ENCODE measurements around the gene TNFSF4.
"Not testable (repeated sequence)": the region's sequence is repeated elsewhere in the genome, so short reads cannot be mapped to it uniquely, and the experiment has no call there.

Gene TNFSF4, protein sequence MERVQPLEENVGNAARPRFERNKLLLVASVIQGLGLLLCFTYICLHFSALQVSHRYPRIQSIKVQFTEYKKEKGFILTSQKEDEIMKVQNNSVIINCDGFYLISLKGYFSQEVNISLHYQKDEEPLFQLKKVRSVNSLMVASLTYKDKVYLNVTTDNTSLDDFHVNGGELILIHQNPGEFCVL

DNA sequence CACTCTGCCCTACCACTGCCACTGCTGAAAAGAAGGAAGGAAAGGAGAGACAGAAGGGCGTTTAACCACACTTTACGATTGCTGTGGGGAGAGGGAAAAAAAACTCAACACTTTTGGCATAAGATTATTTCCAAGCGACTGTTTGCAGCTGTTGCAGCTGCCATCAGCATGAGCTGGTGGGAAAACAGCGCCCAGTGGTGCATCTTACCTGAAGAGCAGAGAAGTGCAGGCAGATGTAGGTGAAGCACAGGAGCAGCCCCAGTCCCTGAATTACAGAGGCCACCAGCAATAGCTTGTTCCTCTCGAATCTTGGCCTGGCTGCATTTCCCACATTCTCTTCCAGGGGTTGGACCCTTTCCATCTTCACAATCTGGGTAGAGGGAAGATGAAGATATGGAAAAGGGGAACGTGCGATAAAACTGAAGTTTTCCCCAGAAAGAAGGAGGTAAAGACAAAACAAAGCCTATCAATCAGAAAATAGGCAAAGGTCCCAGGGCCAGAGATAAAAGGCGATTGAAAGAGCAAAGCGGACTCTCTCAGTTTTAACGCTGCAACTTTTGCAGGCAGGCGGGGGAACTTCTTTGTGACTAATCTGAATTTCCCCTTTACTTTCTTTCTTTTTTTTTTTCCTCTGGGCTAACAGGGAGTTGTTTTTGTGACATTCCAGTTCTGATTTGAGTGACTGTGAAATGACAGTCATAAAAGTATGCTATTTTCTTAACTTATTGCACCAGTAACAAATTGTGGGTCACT lies at the start of gene TNFSF4:
Gene TNFSF4 (minus strand): TSS at position 516 of the 753 bp plus-strand sequence. CDS start 155 bp downstream, at position 361.
- DNase-seq, result no peak

DNA sequence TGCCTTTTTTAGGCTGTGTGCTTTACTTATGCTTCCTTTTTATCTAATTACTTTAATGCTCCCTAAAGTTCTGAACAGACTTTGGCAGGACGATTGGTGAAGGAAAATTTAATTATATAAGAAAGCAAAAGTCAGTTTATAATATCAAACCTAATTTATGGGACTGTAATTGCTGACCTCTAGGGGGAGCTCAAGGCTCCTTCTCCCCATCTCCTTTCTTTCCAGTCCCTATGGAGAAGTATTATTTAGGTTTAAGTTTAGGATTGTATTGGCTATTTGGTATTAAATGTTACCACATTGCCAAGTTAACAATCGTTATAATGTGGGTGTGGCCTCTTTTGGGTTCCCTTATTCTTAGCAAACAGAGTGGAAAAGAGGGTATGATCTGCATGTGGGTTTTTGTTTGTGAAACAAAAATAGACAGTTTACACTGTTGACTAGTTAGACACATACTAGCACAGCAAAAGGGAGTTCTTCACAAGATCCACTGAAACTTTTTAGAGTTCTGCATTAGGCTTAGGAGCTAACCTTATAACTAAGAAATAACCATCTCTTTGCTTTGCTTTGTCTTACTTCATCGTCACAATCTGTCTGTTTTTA lies 48.2 kb upstream of the TNFSF4 start:
- no peak for DNase-seq

DNA sequence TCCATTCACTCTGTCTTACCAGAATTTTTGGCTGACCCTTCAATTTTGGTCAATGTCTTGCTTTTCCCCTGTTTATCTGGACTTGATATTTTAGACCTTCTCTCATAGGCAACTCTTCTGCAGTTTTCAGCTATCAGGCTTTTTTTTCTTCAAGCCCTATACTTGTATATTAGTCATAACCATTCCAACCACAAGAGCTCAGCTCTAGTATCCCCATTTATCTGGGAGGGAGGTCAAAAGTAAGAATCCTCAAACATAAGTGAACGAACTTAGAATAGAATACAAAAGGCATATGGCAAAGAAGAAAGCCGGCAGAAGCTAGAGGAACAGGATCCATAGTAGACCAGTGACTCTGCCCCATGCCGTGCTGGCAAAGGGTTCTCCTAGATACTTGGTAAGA lies 45.9 kb upstream of the TNFSF4 start:
- no peak for DNase-seq

DNA sequence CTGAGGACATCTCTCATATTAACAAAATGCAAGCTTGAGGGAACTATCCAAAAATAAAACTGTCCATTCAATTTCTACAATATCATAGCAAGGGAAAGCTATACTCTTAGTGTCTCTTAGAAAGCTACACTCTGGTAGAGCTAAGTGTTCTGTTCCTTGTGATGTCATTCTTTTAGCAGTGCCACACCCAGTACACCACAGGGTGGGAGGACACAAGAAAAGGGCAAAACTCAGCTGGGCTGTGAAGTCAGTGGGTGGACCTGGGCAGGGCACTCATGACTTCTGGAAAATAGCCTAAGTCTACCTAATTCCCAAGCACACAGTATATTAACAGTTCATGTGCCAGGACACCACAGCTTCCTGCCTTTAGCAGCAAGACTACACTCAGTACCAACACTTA lies 42.2 kb upstream of the TNFSF4 start:
- no peak for DNase-seq

DNA sequence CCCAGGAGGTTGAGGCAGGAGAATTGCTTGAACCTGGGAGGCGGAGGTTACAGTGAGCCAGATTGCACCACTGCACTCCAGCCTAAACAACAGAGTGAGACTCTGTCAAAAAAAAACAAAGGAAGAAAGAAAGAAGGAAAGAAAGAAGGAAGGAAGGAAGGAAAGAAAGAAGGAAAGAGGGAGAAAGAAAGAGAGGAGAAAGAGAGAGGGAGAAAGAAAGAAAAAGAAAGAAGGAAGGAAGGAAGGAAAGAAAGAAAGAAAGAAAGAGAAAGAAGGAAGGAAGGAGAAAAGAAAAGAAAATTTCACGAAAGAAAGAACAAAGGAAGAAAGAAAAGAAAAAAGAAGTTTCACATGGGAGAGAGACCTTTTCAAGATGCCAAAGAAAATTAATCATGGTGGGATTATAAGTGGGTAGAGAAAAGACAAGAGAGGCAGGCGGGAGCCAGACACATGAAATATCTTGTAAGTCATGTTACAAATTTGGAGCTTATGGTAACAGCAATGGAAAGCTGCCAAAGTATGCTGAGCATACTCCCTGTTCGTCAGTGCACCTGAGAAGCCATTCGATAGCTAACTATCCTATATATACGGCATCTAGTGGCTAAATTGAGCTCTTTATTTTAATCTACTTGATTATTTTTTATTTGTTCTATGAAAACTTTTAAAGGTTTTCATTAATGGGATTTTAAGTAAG lies 41.3 kb upstream of the TNFSF4 start:
- no peak for DNase-seq

DNA sequence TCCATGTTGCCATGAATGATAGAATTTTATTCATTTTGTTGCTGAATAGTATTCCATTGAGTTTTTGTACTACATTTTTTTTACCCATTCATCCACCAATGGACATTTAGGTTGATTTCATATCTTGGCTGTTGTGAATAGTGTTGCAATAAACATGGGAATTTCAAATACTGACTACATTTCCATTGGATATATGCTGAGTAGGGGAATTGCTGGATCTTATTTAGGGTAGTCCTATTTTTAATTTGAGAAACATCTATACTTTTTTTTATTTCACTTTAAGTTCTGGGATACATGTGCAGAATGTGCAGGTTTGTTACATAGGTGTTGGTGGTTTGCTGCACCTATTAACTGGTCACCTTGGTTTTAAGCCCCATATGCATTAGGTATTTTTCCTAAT lies 38.8 kb upstream of the TNFSF4 start:
- DNase-seq, result no peak

DNA sequence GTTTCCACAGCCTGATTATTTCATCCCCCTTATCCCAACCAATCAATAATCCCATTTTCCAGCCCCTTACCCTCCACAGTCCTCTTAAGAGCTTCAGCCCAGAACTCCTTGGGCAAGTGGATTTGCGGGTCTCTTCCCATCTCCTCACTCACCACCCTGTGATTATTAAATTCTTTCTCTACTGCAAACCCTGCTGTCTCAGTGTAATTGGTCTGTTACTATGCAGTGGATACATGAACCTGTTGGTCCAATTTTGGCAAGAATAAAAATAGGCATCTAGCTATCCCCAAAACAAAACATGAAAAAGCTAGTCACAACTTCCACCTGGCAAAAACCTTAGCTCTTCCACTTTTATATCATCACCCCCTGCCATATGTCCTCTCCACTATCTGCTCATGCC lies 36.2 kb upstream of the TNFSF4 start:
- no peak for DNase-seq

DNA sequence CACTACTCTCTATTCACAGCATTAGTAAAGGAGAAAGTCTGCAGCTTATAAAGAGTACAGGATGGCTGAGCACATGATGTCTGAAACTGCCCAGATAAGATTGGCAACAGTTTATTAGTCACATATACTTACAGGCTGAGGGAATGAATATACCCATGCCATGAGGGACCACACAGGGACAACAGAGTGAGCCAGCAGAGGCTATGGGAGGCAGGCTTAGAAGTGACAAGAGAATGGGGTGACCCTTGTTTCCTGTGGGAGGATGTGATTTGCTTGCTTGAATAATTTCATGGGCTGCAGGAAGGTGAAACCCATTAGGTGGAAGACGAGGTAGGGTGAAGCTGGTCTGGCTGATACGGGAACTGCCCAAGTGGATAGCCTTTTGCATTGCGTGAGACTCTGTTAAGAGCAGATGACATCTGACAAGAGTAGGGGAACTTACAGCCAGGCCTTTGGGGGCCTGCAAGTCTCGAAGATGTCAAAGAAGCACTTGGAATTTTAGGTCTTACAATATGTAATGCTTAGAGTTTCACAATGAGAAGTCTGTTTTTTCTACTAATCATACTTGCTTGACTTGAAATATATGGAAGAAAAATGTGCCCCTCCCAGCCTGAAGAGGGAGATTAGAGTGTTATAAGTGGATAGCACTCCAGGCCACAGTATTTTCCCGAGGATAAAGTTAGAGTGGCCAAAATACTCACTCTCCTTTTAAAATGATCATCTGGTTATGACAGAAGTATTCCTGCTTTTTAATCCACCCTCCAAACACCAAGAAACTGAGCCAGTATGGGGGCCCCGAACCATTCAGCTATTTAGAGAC lies 34.6 kb upstream of the TNFSF4 start:
- DNase-seq, result no peak

DNA sequence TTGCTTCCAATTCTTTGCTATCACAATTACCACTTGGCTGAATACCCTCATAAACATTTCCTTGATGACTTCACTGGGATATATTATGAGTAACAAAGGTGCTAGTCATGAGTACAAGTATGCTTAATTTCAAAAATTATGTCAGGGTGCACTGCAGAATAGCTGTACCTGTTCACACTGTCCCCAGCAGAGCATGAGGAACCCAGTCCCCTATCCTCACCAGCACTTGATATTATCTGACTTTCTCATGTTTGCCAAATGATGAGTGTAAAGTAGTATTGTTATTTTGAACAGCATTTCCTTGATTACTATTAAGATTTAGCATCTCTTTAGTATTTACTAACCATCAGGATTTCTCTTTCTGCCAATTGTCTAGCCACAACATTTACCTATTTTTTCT lies 33.5 kb upstream of the TNFSF4 start:
- no peak for DNase-seq

DNA sequence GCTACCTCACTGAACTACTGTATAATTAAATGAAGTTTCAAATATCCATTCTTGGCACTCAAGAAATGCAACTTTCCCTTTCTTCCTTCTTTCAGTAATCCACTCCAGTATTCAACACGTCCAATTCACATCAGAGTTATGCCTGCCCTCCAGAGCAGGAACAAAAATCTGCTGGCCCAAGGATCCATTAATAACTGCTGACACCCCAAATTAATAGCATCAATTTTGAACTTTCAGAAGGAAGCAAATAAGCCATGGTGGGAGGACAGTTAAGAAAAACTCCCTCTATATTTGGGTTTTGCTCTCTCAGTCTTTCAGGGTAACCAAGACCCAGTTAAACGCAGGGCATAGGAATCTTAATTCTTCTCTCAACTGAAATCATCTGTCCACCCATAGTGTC lies 31.9 kb upstream of the TNFSF4 start:
- DNase-seq, result no peak

DNA sequence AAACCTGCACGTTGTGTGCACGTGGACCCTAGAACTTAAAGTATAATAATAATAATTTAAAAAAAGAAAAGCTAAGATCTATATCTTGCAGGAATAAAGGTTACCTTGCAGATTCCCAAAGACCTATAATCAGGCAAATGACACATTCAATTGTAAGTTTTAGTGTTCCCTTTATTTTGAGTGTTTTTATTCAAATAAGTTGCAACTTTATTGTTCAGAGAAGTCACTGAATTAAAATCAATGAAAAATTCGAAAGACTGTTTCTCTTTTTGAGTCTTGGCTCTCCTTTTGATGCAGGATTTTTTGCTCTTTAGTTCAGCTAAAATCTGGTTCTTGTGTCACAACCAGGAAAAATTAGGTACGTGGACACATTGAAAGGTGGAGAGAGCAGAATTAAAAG lies 27.8 kb upstream of the TNFSF4 start:
- no peak for DNase-seq

DNA sequence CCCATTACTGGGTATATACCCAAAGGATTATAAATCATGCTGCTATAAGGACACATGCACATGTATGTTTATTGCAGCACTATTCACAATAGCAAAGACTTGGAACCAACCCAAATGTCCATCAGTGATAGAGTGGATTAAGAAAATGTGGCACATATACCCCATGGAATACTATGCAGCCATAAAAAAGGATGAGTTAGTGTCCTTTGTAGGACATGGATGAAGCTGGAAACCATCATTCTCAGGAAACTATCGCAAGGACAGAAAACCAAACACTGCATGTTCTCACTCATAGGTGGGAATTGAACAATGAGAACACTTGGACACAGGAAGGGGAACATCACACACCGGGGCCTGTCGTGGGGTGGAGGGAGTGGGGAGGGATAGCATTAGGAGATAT lies 27.3 kb upstream of the TNFSF4 start:
- DNase-seq, result not testable (repeated sequence)

DNA sequence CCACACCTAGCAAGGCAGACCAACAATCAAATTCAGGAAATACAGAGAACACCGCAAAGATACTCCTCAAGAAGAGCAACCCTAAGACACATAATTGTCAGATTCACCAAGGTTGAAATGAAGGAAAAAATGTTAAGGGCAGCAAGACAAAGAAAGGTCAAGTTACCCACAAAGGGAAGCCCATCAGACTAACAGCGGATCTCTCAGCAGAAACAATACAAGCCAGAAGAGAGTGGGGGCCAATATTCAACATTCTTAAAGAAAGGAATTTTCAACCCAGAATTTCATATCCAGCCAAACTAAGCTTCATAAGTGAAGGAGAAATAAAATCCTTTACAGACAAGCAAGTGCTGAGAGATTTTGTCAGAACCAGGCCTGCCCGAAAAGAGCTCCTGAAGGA lies 21.9 kb upstream of the TNFSF4 start:
- DNase-seq, result not testable (repeated sequence)

DNA sequence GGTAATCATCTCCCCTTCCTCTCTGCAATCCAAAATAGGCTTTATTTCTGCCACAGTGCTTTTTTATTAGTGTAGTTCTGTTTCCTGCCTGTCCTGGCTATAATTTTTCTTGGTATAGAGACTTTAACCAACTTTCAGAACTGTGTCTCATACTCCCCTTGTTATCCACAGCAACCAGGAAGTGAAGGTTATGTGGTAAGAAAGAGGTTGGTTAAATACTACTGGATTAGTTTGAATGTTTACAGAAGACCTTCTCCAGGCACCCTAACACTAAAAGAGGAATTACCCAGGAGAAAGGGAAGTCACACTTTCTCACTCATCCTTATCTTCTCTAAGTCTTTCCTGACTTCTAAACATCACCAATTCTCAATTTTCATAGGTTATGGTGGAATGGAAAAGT lies 17.8 kb upstream of the TNFSF4 start:
- DNase-seq, result no peak

DNA sequence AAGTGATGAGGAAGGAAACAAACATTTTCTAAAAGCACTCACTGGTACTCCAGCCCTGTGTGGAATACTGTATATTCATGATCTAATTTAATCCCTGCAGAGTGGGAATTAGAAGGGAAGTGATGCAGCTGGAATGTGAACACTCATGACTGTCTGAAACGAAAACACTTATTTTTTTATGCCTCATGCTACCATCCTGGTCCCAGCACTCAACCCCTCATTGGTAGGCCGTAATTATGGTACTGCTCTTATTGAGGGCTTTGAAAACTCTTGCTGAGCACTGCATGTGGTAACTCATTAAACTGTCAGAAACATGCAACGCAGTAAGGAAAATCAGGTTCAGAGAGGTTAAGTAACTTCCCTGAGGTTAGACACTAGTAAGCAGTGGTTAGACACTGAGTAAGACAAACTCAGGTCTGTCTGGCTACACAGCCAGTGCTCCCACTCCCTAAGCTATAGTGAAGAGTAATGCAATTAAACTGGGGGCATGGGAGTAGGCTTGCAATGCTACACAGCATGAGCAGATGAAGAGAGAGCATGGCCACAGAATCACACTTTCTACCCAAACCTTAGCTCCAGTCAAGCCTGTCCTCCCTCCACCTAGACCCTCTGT lies 17.3 kb upstream of the TNFSF4 start:
- DNase-seq, result no peak

DNA sequence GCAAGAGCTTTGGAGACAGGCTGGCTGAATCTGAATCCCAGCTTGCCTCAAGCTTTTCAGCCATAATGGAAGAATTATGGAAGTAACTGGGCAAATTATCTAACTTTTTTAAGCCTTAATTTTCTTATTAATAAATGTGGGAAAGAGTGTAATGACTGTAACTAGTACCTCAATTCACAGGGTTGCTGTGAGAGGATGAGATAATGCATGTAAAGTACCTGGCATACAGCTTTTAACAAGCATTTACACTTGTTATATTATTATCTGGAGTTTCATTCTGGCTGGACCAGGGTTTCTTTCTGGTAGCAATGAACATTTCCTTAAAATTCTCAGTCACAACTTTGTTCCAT lies 15.9 kb upstream of the TNFSF4 start:
- DNase-seq, result no peak

DNA sequence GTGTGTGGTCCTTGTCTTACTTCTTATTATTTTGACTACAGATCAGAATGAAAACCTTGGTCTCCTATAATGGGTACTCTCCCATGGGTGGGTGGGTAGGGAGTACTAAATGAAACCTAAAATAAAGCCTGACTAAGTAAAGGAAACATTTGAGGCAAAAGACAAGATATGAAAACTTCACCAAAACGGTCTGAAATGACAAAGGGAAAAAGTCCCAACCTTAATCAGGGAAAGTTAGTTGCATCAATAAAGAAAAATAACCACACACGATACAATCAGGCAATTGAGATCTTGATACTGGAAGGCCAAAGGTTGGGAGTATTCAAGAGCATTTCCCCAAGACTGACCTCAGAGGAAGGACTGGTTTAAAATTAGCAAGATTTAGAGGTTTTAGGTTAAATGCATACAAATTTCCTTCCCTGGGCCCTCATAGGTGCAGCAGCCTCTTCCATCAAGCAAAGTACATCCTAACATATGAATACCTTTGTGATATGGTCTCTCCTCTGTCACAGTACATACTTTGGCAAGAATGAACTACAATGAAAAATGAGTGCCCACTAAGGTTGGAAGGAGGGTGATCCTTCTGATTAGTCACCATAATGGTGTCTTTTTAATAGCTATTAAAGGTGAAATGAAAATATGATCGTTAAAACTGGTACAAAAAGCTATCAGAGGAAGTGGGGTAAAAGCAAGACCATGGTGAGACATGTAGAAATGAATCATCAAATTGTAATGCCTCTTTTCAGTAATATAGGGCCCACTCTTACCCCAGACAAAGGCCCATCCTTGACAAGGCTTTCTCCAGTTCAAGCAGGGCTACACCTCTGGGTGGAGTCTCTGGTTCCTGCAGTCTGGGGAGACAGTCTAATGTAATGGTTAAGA lies 15.3 kb upstream of the TNFSF4 start:
- no peak for DNase-seq

DNA sequence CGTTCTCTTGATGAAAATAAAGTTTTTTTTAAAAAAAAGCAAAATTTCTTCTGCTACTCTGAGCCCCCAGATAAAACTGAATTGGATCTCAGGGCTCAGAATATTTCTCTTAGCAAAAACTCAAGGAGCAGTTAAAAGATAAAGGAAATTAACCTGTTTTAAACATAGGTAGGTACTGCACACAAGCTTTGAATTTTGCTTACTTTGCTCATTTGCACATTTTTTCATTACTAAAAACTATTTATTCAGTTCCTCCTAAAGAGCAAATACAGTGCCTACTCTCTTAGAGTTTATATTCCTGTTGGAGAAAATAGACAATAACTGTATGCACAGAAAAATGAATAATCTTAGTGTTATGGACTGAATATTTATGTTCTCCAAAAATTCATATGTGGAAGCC lies 13.0 kb upstream of the TNFSF4 start:
- DNase-seq, result no peak

DNA sequence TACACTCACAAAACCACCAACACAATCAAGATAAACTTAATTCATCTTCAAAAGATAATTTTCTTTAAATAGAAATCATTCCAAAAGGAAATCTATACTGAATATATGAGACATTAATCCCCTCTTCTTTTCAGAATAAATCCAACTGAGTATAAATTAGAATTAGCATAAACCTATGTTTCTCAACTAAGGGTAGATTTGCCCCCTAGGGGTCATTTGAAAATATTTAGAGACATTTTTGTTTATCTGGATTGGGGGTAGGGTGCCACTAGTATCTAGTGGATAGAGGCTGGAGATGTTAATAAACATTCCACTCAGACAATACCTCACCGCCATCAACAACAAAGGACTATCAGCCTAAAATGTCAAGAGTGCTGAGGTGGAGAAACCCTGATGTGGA lies 6.5 kb upstream of the TNFSF4 start:
- DNase-seq, result no peak

DNA sequence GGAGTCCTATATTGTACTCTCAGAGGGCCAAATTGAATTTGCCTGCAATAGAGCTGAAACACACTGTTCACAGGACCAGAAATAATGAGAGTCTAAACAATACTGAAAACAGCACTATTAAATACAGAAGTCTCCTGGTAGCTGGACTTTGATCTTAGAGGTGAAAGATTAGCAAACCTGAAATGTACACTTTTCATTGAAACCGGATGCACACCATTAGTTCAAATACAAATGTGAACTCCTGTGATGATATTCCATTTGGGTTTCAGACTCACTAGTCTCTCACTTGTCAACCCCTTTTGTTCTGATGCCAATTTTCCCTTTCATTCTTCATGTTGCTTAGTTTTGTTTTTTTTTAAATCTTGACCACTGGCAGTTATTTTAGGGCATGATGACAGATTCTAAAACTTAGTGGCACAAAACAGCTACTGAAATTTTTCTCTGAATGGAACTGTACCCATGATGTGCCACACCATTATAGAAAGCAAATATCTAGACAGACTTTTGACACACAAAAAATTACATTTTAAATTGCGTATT lies 5.9 kb upstream of the TNFSF4 start:
- no peak for DNase-seq

DNA sequence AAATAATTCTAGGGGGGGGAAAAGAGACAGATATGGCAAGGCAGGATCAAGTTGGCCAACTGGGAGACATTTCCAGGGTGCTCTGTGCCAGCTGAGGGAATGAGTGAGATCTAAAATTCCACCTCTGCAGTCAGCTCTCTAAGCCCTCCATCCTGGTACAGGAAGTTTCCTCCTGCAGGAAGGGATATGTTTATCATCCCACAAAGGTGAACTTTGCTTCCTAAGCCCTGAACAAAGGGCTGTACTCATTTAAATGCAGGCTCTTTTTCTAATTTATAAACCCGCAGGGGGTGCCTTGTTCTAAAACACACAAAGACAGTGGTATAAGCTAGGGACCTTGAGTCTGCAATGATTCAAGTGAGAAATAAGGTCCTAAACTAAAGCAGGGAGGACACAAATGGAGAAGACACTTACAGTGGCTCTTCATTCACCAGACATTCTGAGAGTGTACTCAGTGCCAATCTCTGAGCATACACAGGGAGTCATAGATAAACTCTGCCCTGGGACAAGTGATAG lies 3.6 kb upstream of the TNFSF4 start:
- no peak for DNase-seq

All from NCI-H1092 treated with DMSO at 0.1 percent for 48 hours (cell line).